Endothelial cell of umbilical vein (primary cell): ENCODE measurements around the gene CEP95. TPM values are rescaled to one million over a fixed set of nuclear protein-coding genes. Genes with fewer than 3 reads are reported as not detected.
A peak's percentile ranks its signal among the peaks of the same experiment; 100 is the strongest.

Source experiments
- BruUV-seq: library from RNA; stranded (reverse); fragments of 400-500 nt; replicated peaks from 2 replicates; lab custom pipeline; 2021; lab: Mats Ljungman, UMichigan
- CTCF ChIA-PET: fragments of 300-600, 350-600 bp; sonication (Branson Sonifier 250); formaldehyde crosslinking; loops from one replicate; lab custom pipeline; 2021; ENCODE audit warnings: antibody characterized with exemption, inconsistent platforms; lab: Charles Lee
- POLR2A ChIA-PET: fragments of 300-600, 350-600 bp; sonication (Branson Sonifier 250); formaldehyde crosslinking; loops from one replicate; lab custom pipeline; 2021; ENCODE audit warnings: antibody characterized with exemption, inconsistent platforms; lab: Charles Lee
- DNase-seq: peaks from one replicate; pipeline ENCODE4 v3.0.0-alpha.2; 2011; ENCODE audit warnings: low read depth, low spot score
- FAIRE-seq: peaks from 2 replicates; lab custom pipeline; 2011; peaks lifted over from hg19 to GRCh38; lab: Jason Lieb, UNC
- H2AFZ ChIP-seq: 2 replicates; pipeline ENCODE4 v1.6.0; 2012; ENCODE audit warnings: low read depth, low read length, control low read depth, inconsistent platforms
- H3K27ac ChIP-seq: 2 replicates; pipeline ENCODE4 v1.5.1; 2011; ENCODE audit warnings: low read depth, mild to moderate bottlenecking, control low read depth, low read length, moderate library complexity; ENCODE audit not compliant: insufficient read depth
- H3K27me3 ChIP-seq, 2 experiments: 2 replicates each; pipeline versions ENCODE4 v1.6.0 to v1.6.1; 2011; ENCODE audit warnings: low read length in 2 of 2, mixed read lengths in 1 of 2; ENCODE audit not compliant: control insufficient read depth in 2 of 2, insufficient read depth in 2 of 2
- H3K36me3 ChIP-seq, 2 experiments: 2 replicates in 1 of 2; 3 replicates in 1 of 2; pipeline ENCODE4 v1.5.1; 2011; ENCODE audit warnings: low read length in 2 of 2, mild to moderate bottlenecking in 1 of 2, moderate library complexity in 1 of 2; ENCODE audit not compliant: control insufficient read depth in 2 of 2, insufficient read depth in 2 of 2; ENCODE audit errors: extremely low read depth in 1 of 2
- H3K4me1 ChIP-seq: 3 replicates; pipeline ENCODE4 v1.5.1; 2011; ENCODE audit warnings: mild to moderate bottlenecking, low read length; ENCODE audit not compliant: control insufficient read depth, insufficient read depth; ENCODE audit errors: extremely low read depth
- H3K4me2 ChIP-seq: 2 replicates; pipeline ENCODE4 v1.6.1; 2011; ENCODE audit warnings: low read length, control low read depth, mixed read lengths; ENCODE audit not compliant: insufficient read depth
- H3K4me3 ChIP-seq, 3 experiments: fragments of 200-600 bp in 1 of 3; sonication (generic), shearing (Covaris generic) in 1 of 3; replicated peaks in 1 of 3; 2 replicates each; pipeline ENCODE4 v1.5.1; 2011 to 2016; ENCODE audit warnings: control low read depth in 3 of 3, low read length in 3 of 3, mild to moderate bottlenecking in 2 of 3, inconsistent platforms in 1 of 3, low read depth in 1 of 3, moderate library complexity in 1 of 3; ENCODE audit not compliant: insufficient read depth in 1 of 3
- H3K79me2 ChIP-seq: 2 replicates; pipeline ENCODE4 v1.6.0; 2012; ENCODE audit warnings: low read length, inconsistent platforms; ENCODE audit not compliant: control insufficient read depth, insufficient read depth
- H3K9ac ChIP-seq: replicated peaks from 2 replicates; pipeline ENCODE3; 2011; ENCODE audit warnings: low read length, control low read depth; ENCODE audit not compliant: insufficient read depth; ENCODE audit errors: extremely low read depth
- H3K9me1 ChIP-seq: replicated peaks from 3 replicates; pipeline ENCODE4 v1.6.0; 2011; ENCODE audit warnings: mild to moderate bottlenecking, low read length; ENCODE audit not compliant: control insufficient read depth, insufficient read depth; ENCODE audit errors: extremely low read depth
- H3K9me3 ChIP-seq: replicated peaks from 2 replicates; pipeline ENCODE4 v1.5.1; 2012; ENCODE audit warnings: low read length, inconsistent platforms; ENCODE audit not compliant: control insufficient read depth, insufficient read depth
- H4K20me1 ChIP-seq: replicated peaks from 2 replicates; pipeline ENCODE3; 2011; ENCODE audit warnings: mild to moderate bottlenecking, low read length; ENCODE audit not compliant: control insufficient read depth, insufficient read depth; ENCODE audit errors: extremely low read depth
- GATA2 ChIP-seq: IDR thresholded peaks from 2 replicates; pipeline ENCODE4 v1.7.0; 2011; ENCODE audit warnings: low read depth, mild to moderate bottlenecking, moderate library complexity, mixed read lengths, low read length; ENCODE audit not compliant: insufficient read length, insufficient read depth
- JUN ChIP-seq: IDR thresholded peaks from 2 replicates; pipeline ENCODE4 v1.6.1; 2011; ENCODE audit warnings: borderline replicate concordance, low read depth; ENCODE audit not compliant: insufficient read length, insufficient read depth
- POLR2A ChIP-seq: IDR thresholded peaks from 2 replicates; pipeline ENCODE4 v1.6.1; 2012; ENCODE audit warnings: low read depth, mild to moderate bottlenecking, control low read depth, low read length
- POLR2AphosphoS5 ChIP-seq: IDR thresholded peaks from 2 replicates; pipeline ENCODE4 v1.6.1; 2012; ENCODE audit warnings: low read depth, mild to moderate bottlenecking, control low read depth, low read length, moderate library complexity; ENCODE audit not compliant: insufficient read depth
- dilution Hi-C: fragments of 300-500 bp; cut with MboI; formaldehyde crosslinking; loops from one replicate; pipeline ENCODE4 v1.15.0; 2019; ENCODE audit warnings: low sequenced_read_pairs; ENCODE audit not compliant: extremely low pct_ligation_motif_present
- intact Hi-C: fragments of 100-400 bp; cut with micrococcal nuclease; formaldehyde crosslinking; loops from one replicate; pipeline ENCODE4 v1.10.0; 2022
- polyA plus RNA-seq, 4 experiments: library from polyadenylated mRNA; depleted of rRNA in 3 of 4; stranded (reverse) in 3 of 4; unstranded in 1 of 4; fragments of >200 nt; gene quantifications; 2 replicates each; pipeline versions ENCODE4 v1.2.1 to v1.2.3, GENCODE V29; 2011 to 2012; ENCODE audit warnings: missing spikeins in 1 of 4
- total RNA-seq: library from RNA; stranded (reverse); gene quantifications from 2 replicates; pipeline ENCODE4 v1.2.3, GENCODE V29; 2021
- TF ChIP-seq, protein P1 (sequence below): IDR thresholded peaks from 2 replicates; pipeline ENCODE4 v1.6.1; 2011; ENCODE audit not compliant: insufficient read depth, insufficient read length
- TF ChIP-seq, protein P2 (sequence below), 2 donors: IDR thresholded peaks; 1 replicate in 1 of 2; 2 replicates in 1 of 2; pipeline ENCODE4 v1.5.1; 2011; ENCODE audit warnings: low read length in 2 of 2, mild to moderate bottlenecking in 2 of 2, moderate library complexity in 2 of 2, control low read depth in 1 of 2, inconsistent platforms in 1 of 2, low read depth in 1 of 2; ENCODE audit not compliant: insufficient read depth in 1 of 2; ENCODE audit errors: extremely low read depth in 1 of 2

The CEP95 gene
- total and polyA plus RNA-seq, 2 donors (not counting 3 experiments of a cell fraction or from before 2014, with no cell fraction given), result 14.1 to 35.5 TPM

DNA sequence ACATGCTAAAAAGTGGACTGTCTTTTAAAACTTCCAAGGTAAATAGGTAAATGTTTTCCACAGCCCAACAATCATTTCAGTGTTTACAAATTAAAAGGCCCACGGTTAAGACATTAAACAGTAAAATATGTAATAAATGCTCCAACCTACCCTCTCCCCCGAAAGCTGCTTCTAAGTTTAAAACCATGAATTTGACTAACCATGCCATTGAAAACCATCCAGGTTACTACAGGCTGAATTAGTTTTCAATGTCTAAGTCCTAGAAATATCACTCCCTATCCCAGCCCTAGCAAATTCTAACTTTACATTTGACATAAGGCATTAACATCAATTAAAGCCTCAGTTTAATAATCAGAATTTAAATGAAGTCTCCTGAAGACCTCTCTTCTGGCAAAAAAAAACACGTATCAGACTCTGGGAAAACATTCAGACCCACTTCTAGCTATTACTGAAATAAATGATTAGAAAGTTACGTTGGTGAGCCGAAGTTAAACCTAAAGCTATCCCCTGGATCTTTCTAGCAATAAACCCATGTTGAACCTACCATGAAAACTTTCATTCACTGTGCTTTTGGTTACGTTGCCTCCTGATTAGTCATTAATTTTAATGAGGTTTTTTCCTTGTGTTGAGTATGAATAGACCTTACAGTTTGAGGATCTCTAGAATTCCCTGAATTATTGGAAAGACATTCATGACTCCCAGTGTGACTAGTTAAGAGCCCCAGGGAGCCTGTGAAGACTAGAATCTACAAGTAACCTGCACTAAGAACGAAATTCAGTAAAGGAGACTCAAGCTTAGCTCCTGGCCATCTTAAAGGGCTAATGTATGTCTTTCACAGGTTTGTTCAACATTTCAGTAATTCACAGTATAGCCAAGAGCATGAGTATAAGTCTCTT lies 8.2 kb upstream of the CEP95 start:
- dilution Hi-C loops, result no loop called here
- Histone ChIP-seq H3K9me3 (no peaks in the 10 kb centered on the region), H3K27ac (no peak overlapping the region), H3K36me3 (peaks cover 41 to 56% of the 10 kb centered on the region in 2 experiments), H4K20me1 (peaks cover 28% of the 10 kb centered on the region), H3K4me3 (no peak overlapping the region), H3K9me1 (no peaks in the 10 kb centered on the region), H2AFZ (no peak overlapping the region), H3K27me3 (no peaks in the 10 kb centered on the region), H3K9ac (no peak overlapping the region), H3K4me2 (peak overlapping the region; percentile 84), H3K79me2 (peaks cover 61% of the 10 kb centered on the region), H3K4me1 (peaks cover 66% of the 10 kb centered on the region)
- CTCF ChIA-PET, result interaction anchor here (4.5 kb wide), 1 partner anchor 79 kb away, joined by 39 read pairs; no protein-coding TSS in a partner anchor
- POLR2A ChIA-PET, result no interaction called here
- DNase-seq, result no peak
- TF ChIP-seq GATA2 (no peak), JUN (no peak), POLR2AphosphoS5 (peak; percentile 45), POLR2A (peak; percentile 58)
- TF ChIP-seq, protein P1, sequence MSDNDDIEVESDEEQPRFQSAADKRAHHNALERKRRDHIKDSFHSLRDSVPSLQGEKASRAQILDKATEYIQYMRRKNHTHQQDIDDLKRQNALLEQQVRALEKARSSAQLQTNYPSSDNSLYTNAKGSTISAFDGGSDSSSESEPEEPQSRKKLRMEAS, result no peak
- TF ChIP-seq, protein P2, sequence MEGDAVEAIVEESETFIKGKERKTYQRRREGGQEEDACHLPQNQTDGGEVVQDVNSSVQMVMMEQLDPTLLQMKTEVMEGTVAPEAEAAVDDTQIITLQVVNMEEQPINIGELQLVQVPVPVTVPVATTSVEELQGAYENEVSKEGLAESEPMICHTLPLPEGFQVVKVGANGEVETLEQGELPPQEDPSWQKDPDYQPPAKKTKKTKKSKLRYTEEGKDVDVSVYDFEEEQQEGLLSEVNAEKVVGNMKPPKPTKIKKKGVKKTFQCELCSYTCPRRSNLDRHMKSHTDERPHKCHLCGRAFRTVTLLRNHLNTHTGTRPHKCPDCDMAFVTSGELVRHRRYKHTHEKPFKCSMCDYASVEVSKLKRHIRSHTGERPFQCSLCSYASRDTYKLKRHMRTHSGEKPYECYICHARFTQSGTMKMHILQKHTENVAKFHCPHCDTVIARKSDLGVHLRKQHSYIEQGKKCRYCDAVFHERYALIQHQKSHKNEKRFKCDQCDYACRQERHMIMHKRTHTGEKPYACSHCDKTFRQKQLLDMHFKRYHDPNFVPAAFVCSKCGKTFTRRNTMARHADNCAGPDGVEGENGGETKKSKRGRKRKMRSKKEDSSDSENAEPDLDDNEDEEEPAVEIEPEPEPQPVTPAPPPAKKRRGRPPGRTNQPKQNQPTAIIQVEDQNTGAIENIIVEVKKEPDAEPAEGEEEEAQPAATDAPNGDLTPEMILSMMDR (IDR thresholded peaks at IDR 0.05; ENCODE audit: extremely low read depth in 1 of 2, insufficient read depth in 1 of 2, low read depth in 1 of 2, low read length in 2 of 2), result no peak
- no peak for FAIRE-seq
- no TSS peak for BruUV-seq
- intact Hi-C loops, result loop anchor here (5.0 kb wide), 1 partner anchor 171 kb away; no protein-coding TSS in a partner anchor
